Activated T-cell treated with anti-CD3 and anti-CD28 coated beads for 24 hours (primary cell): Measurements from ENCODE around the gene RMDN2.
"Not testable (repeated sequence)": the region's sequence is repeated elsewhere in the genome, so short reads cannot be mapped to it uniquely, and the experiment has no call there.

ENCODE experiments used
- DNase-seq: peaks from one replicate; pipeline ENCODE4 v3.0.0-alpha.2; 2020; ENCODE audit warnings: low read depth

RMDN2 gene

GRCh38 chr2:37932873-37933272 is 7.8 kb downstream of the RMDN2 start:
- not testable (repeated sequence) for DNase-seq

- DNase-seq, result no peak
These were observed 9.8 kb downstream of the RMDN2 start for GRCh38 chr2:37934591-37935513.

GRCh38 chr2:37937568-37937967 is 12.5 kb downstream of the RMDN2 start:
- not testable (repeated sequence) for DNase-seq

GRCh38 chr2:37941267-37941666 is 16.2 kb downstream of the RMDN2 start:
- DNase-seq, result not testable (repeated sequence)

- DNase-seq, result no peak
These were observed 19.2 kb downstream of the RMDN2 start for GRCh38 chr2:37944268-37944667.

GRCh38 chr2:37947306-37947705 is 22.2 kb downstream of the RMDN2 start:
- no peak for DNase-seq

GRCh38 chr2:37962018-37962739 is 37.1 kb downstream of the RMDN2 start:
- DNase-seq, result not testable (repeated sequence)

GRCh38 chr2:37962740-37963121 is 37.6 kb downstream of the RMDN2 start:
- DNase-seq, result not testable (repeated sequence)

GRCh38 chr2:37963901-37964300 is 38.8 kb downstream of the RMDN2 start:
- not testable (repeated sequence) for DNase-seq

- DNase-seq, result no peak
These were observed 41.2 kb downstream of the RMDN2 start for GRCh38 chr2:37966326-37966725.

- DNase-seq, result no peak
These were observed 44.6 kb downstream of the RMDN2 start for GRCh38 chr2:37969731-37970130.

GRCh38 chr2:37971971-37972370 is 46.9 kb downstream of the RMDN2 start:
- DNase-seq, result no peak

GRCh38 chr2:37973615-37974353 is 48.7 kb downstream of the RMDN2 start:
- DNase-seq, result no peak

- no peak for DNase-seq
These were observed 50.7 kb downstream of the RMDN2 start for GRCh38 chr2:37975808-37976207.

- no peak for DNase-seq
These were observed 51.3 kb downstream of the RMDN2 start for GRCh38 chr2:37976411-37976810.

- DNase-seq, result peak; percentile 43
These were observed 57.1 kb downstream of the RMDN2 start for GRCh38 chr2:37982147-37982582.

GRCh38 chr2:37982847-37983246 is 57.8 kb downstream of the RMDN2 start:
- no peak for DNase-seq

GRCh38 chr2:37983719-37984118 is 58.6 kb downstream of the RMDN2 start:
- no peak for DNase-seq

GRCh38 chr2:37984176-37984575 is 59.1 kb downstream of the RMDN2 start:
- DNase-seq, result no peak

GRCh38 chr2:37984589-37984988 is 59.5 kb downstream of the RMDN2 start:
- no peak for DNase-seq

GRCh38 chr2:37985333-37985732 is 60.2 kb downstream of the RMDN2 start:
- DNase-seq, result no peak

- DNase-seq, result no peak
These were observed 62.1 kb downstream of the RMDN2 start for GRCh38 chr2:37987098-37987775.
